K562 (cell line): ENCODE results near the gene GPHA2. TPM values are rescaled to one million over a fixed set of nuclear protein-coding genes. Genes with fewer than 3 reads are reported as not detected.

Experiments
- AFF1 ChIP-seq, 2 experiments: fragments of 450-650 bp; IDR thresholded peaks; 2 replicates each; pipeline ENCODE4 v1.6.1; 2018; ENCODE audit warnings: mild to moderate bottlenecking in 2 of 2, low read depth in 1 of 2; ENCODE audit not compliant: partially characterized antibody in 2 of 2
- ASH1L ChIP-seq: fragments of 450-650 bp; IDR thresholded peaks from 2 replicates; pipeline ENCODE4 v1.6.1; 2018; ENCODE audit warnings: borderline replicate concordance, mild to moderate bottlenecking, low read depth; ENCODE audit not compliant: partially characterized antibody
- CHD4 ChIP-seq: fragments of 200-600 bp; sonication (generic); IDR thresholded peaks from 3 replicates; pipeline ENCODE4 v1.6.1; 2012; ENCODE audit warnings: low read depth, mild to moderate bottlenecking, mixed read lengths, low read length, inconsistent platforms; ENCODE audit not compliant: insufficient read depth, insufficient replicate concordance, poor library complexity, severe bottlenecking
- CSDE1 ChIP-seq, 2 experiments: fragments of 450-650 bp; IDR thresholded peaks; 2 replicates each; pipeline ENCODE4 v1.6.1; 2016; ENCODE audit warnings: mild to moderate bottlenecking in 1 of 2
- E4F1 ChIP-seq: fragments of 250-450 bp; sonication (Bioruptor Pico); IDR thresholded peaks from 2 replicates; pipeline ENCODE4 v1.5.0; 2021; ENCODE audit warnings: mild to moderate bottlenecking, borderline replicate concordance
- ELF4 ChIP-seq: fragments of 450-650 bp; formaldehyde crosslinking; IDR thresholded peaks from 2 replicates; pipeline ENCODE4 v1.4.0; 2022; ENCODE audit warnings: missing genetic modification characterization
- ETV6 ChIP-seq, 3 experiments: fragments of 150-350 bp in 1 of 3; sonication (generic) in 1 of 3; formaldehyde crosslinking in 1 of 3; IDR thresholded peaks; 2 replicates each; pipeline versions ENCODE4 v1.6.1 to v1.8.0; 2014 to 2022; ENCODE audit warnings: borderline replicate concordance in 2 of 3, low read depth in 2 of 3, antibody characterized with exemption in 1 of 3, low read length in 1 of 3, mild to moderate bottlenecking in 1 of 3, missing genetic modification reagents in 1 of 3
- FOS ChIP-seq: IDR thresholded peaks from 3 replicates; pipeline ENCODE4 v1.6.1; 2011; ENCODE audit not compliant: insufficient read length; ENCODE audit errors: extremely low read depth
- KDM4B ChIP-seq, 2 experiments: fragments of 450-650 bp in 1 of 2; sonication (generic) in 1 of 2; IDR thresholded peaks; 2 replicates each; pipeline ENCODE4 v1.6.1; 2016 to 2017; ENCODE audit warnings: borderline replicate concordance in 2 of 2, antibody characterized with exemption in 1 of 2, low read depth in 1 of 2, mild to moderate bottlenecking in 1 of 2
- NFE2 ChIP-seq: IDR thresholded peaks from 2 replicates; pipeline ENCODE4 v1.6.1; 2014; ENCODE audit warnings: antibody characterized with exemption, low read depth
- PHB2 ChIP-seq: fragments of 450-650 bp; IDR thresholded peaks from 2 replicates; pipeline ENCODE4 v1.6.1; 2017; ENCODE audit warnings: low read depth
- SAP30 ChIP-seq: fragments of 200-600 bp; sonication (generic); IDR thresholded peaks from 2 replicates; pipeline ENCODE4 v1.6.1; 2012; ENCODE audit warnings: borderline replicate concordance, low read depth, mild to moderate bottlenecking, moderate library complexity, low read length, control low read depth, inconsistent platforms; ENCODE audit not compliant: insufficient read depth, poor library complexity, severe bottlenecking
- SNIP1 ChIP-seq: fragments of 450-650 bp; IDR thresholded peaks from 2 replicates; pipeline ENCODE4 v1.7.1; 2017; ENCODE audit warnings: low read depth, mild to moderate bottlenecking
- THRB ChIP-seq: fragments of 450-650 bp; formaldehyde crosslinking; conservative IDR thresholded peaks from 2 replicates; pipeline ENCODE4 v1.4.0; 2022; ENCODE audit warnings: mild to moderate bottlenecking, missing genetic modification characterization
- ZNF263 ChIP-seq: sonication (generic); formaldehyde crosslinking; IDR thresholded peaks from 2 replicates; pipeline ENCODE4 v1.8.0; 2022; ENCODE audit warnings: mild to moderate bottlenecking, missing genetic modification reagents, borderline replicate concordance
- ZNF79 ChIP-seq: fragments of 250-450 bp; sonication (Bioruptor Pico); IDR thresholded peaks from 2 replicates; pipeline ENCODE4 v1.4.0; 2020; ENCODE audit warnings: low read depth, mild to moderate bottlenecking, moderate library complexity
- polyA plus RNA-seq, 8 experiments: library from polyadenylated mRNA; depleted of rRNA in 4 of 8; stranded (reverse) in 5 of 8; unstranded in 3 of 8; fragments of >200 nt; fragmentation: Nextera tagmentation in 2 of 8; fragmentation: Illumina TruSeq in 1 of 8; extraction: Ambion mirVana in 2 of 8; extraction: Trizol in 1 of 8; gene quantifications; 2 replicates each; pipeline versions ENCODE4 v1.2.1 to v1.2.3, GENCODE V29; 2011 to 2014; ENCODE audit warnings: inconsistent platforms in 1 of 8, missing spikeins in 1 of 8
- total RNA-seq, 7 experiments: library from RNA; depleted of rRNA in 6 of 7; stranded (reverse); fragments of >200 nt in 6 of 7; fragmentation: Illumina TruSeq in 2 of 7; extraction: Trizol in 2 of 7; gene quantifications; 2 replicates each; pipeline versions ENCODE4 v1.2.1 to v1.2.3, GENCODE V29; 2011 to 2021; ENCODE audit warnings: low replicate concordance in 1 of 7

GPHA2 gene
- total and polyA plus RNA-seq, 9 of the 15 experiments (the other 6 are each of a cell fraction or from before 2014, with no cell fraction given), result 0.17 to 0.22 TPM; not detected in 7

- TF ChIP-seq KDM4B (IDR thresholded peaks at IDR 0.05; ENCODE audit: borderline replicate concordance in 2 of 2, low read depth in 1 of 2) (peak in 1 of 2 experiments; percentile 99; a peak in 2 of 4 replicates), ZNF263 (CRISPR knock-in tag) (peak; percentile 29; the same call in 1 of the 2 replicates), PHB2 (0 out of 2 replicates have a peak, but pooled peaks have one; percentile 44), THRB (CRISPR knock-in tag) (peak; percentile 92), SNIP1 (no peak), SAP30 (peak; percentile 85), AFF1 (IDR thresholded peaks at IDR 0.05; ENCODE audit: low read depth in 1 of 2, partially characterized antibody in 2 of 2) (peak; percentile 64 to 94), ASH1L (peak; percentile 27), FOS (peak; percentile 60), ZNF79 (CRISPR knock-in tag) (no peak), E4F1 (CRISPR knock-in tag) (no peak), CHD4 (peak; percentile 39), NFE2 (peak; percentile 79), ETV6 (IDR thresholded peaks at IDR 0.05; ENCODE audit: borderline replicate concordance in 1 of 2, low read depth in 2 of 2, low read length in 1 of 2) (0 out of 4 replicates have a peak, but pooled peaks of 1 of the 2 experiments have one; percentile 33), ETV6 (CRISPR knock-in tag; IDR thresholded peaks at IDR 0.05; ENCODE audit: borderline replicate concordance) (no peak), CSDE1 (IDR thresholded peaks at IDR 0.05) (no peak), ELF4 (CRISPR knock-in tag) (peak; percentile 65)
These were observed 11.5 kb downstream of the GPHA2 start, which contains the start of gene PPP2R5B (continued) for GRCh38 chr11:64923944-64924909.
